K562 (cell line): ENCODE data around the gene AGRP. TPM values are rescaled to one million over a fixed set of nuclear protein-coding genes. Genes with fewer than 3 reads are reported as not detected.

Experiments
- ARID1B ChIP-seq: fragments of 450-650 bp; IDR thresholded peaks from 2 replicates; pipeline ENCODE4 v1.6.1; 2016; ENCODE audit warnings: antibody characterized with exemption, mild to moderate bottlenecking, inconsistent platforms
- FOXA3 ChIP-seq, 2 experiments: fragments of 450-650 bp in 1 of 2; sonication (generic) in 1 of 2; formaldehyde crosslinking; IDR thresholded peaks in 1 of 2; conservative IDR thresholded peaks in 1 of 2; 2 replicates each; pipeline versions ENCODE4 v1.4.0 to v1.8.0; 2020 to 2022; ENCODE audit warnings: mild to moderate bottlenecking in 2 of 2, missing genetic modification reagents in 1 of 2
- HMGN3 ChIP-seq: IDR thresholded peaks from 2 replicates; pipeline ENCODE4 v1.6.1; 2011; ENCODE audit warnings: borderline replicate concordance, low read depth, mild to moderate bottlenecking, mixed read lengths, low read length; ENCODE audit not compliant: insufficient read length; ENCODE audit errors: extremely low read depth
- MEIS2 ChIP-seq: fragments of 450-650 bp; IDR thresholded peaks from 2 replicates; pipeline ENCODE4 v1.6.1; 2014; ENCODE audit warnings: mild to moderate bottlenecking; ENCODE audit not compliant: partially characterized antibody
- NRF1 ChIP-seq, 2 experiments: fragments of 450-650 bp; IDR thresholded peaks in 1 of 2; conservative IDR thresholded peaks in 1 of 2; 2 replicates each; pipeline ENCODE4 v1.6.1; 2014; ENCODE audit warnings: mild to moderate bottlenecking in 2 of 2
- SIN3A ChIP-seq, 2 experiments: fragments of 150-350 bp in 1 of 2; IDR thresholded peaks; 2 replicates each; pipeline ENCODE4 v1.6.1; 2011 to 2016; ENCODE audit warnings: borderline replicate concordance in 2 of 2, low read depth in 2 of 2, low read length in 2 of 2, mild to moderate bottlenecking in 2 of 2, moderate library complexity in 2 of 2; ENCODE audit not compliant: control insufficient read depth in 1 of 2
- TBL1XR1 ChIP-seq, 2 experiments: IDR thresholded peaks; 2 replicates each; pipeline ENCODE4 v1.6.1; 2012; ENCODE audit warnings: improper control_type of control experiment in 2 of 2, low read length in 2 of 2, mild to moderate bottlenecking in 1 of 2
- ZBTB7A ChIP-seq: IDR thresholded peaks from 2 replicates; pipeline ENCODE4 v1.6.1; 2011; ENCODE audit warnings: low read depth, mild to moderate bottlenecking, low read length, moderate library complexity, borderline replicate concordance; ENCODE audit not compliant: control insufficient read depth
- ZNF174 ChIP-seq: fragments of 250-450 bp; sonication (Bioruptor Pico); IDR thresholded peaks from 2 replicates; pipeline ENCODE4 v1.4.0; 2020; ENCODE audit warnings: mild to moderate bottlenecking
- ZNF699 ChIP-seq: fragments of 250-450 bp; sonication (Bioruptor Pico); IDR thresholded peaks from 2 replicates; pipeline ENCODE4 v1.8.0; 2021; ENCODE audit warnings: mild to moderate bottlenecking, moderate library complexity; ENCODE audit not compliant: insufficient replicate concordance
- polyA plus RNA-seq, 8 experiments: library from polyadenylated mRNA; depleted of rRNA in 4 of 8; stranded (reverse) in 5 of 8; unstranded in 3 of 8; fragments of >200 nt; fragmentation: Nextera tagmentation in 2 of 8; fragmentation: Illumina TruSeq in 1 of 8; extraction: Ambion mirVana in 2 of 8; extraction: Trizol in 1 of 8; gene quantifications; 2 replicates each; pipeline versions ENCODE4 v1.2.1 to v1.2.3, GENCODE V29; 2011 to 2014; ENCODE audit warnings: inconsistent platforms in 1 of 8, missing spikeins in 1 of 8
- total RNA-seq, 7 experiments: library from RNA; depleted of rRNA in 6 of 7; stranded (reverse); fragments of >200 nt in 6 of 7; fragmentation: Illumina TruSeq in 2 of 7; extraction: Trizol in 2 of 7; gene quantifications; 2 replicates each; pipeline versions ENCODE4 v1.2.1 to v1.2.3, GENCODE V29; 2011 to 2021; ENCODE audit warnings: low replicate concordance in 1 of 7
- TF ChIP-seq, protein P1 (sequence below), 2 experiments: IDR thresholded peaks in 1 of 2; conservative IDR thresholded peaks in 1 of 2; 2 replicates each; pipeline ENCODE4 v1.6.1; 2016; ENCODE audit warnings: low read depth in 2 of 2, mild to moderate bottlenecking in 1 of 2, missing compliant biosample characterization in 1 of 2, missing genetic modification characterization in 1 of 2, moderate library complexity in 1 of 2
- TF ChIP-seq, protein P2 (sequence below): sonication (generic); formaldehyde crosslinking; IDR thresholded peaks from 2 replicates; pipeline ENCODE4 v1.8.1; 2023; ENCODE audit warnings: mild to moderate bottlenecking, missing genetic modification reagents

AGRP gene
- total and polyA plus RNA-seq, 9 of the 15 experiments (the other 6 are each of a cell fraction or from before 2014, with no cell fraction given), result not detected

DNA sequence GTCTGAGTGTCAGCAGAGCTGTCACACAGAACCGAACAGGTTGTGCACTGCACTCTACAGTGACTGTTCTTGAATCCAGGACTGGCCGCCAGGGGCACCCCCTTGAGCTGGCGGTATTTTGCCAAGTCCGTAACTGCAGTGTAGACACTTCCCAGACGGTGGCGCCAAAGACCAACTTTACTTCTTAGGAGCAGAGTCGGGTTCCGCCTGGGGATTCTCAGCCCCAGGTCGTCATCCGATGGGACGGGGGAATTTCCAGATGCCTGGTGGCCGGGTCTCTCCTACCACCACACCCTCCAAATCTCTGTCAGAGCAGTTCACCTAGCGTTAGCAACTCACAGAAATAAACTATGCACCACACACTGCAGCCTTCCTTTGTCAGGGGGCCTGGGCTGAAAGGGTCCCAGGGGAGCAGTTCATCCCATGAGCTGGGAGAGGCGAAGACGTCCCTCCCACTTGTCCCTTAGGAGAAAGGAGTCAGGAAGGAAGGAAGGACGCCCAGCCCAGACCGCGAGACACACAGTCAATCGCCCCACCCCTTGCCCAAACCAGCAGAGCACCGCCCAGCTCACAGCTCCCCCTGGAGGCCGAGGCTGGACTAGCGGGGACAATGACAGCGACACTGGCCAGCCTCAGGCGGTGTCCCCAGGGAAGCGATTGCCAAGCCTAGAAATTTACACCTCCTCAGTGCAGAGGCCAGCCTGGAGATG is 37.9 kb upstream of the AGRP start (continued):
- TF ChIP-seq FOXA3 (CRISPR knock-in tag; conservative IDR thresholded peaks at IDR 0.05 in 1 of 2, IDR thresholded peaks at IDR 0.05 in 1 of 2) (no peak), NRF1 (conservative IDR thresholded peaks at IDR 0.05 in 1 of 2, IDR thresholded peaks at IDR 0.05 in 1 of 2) (peak; percentile 26 to 54; a peak in 2 of 4 replicates), ARID1B (peak; percentile 40; the same call in 1 of the 2 replicates), TBL1XR1 (IDR thresholded peaks at IDR 0.05; ENCODE audit: low read length in 2 of 2) (peak; percentile 66 to 72; a peak in 1 of 4 replicates), ZBTB7A (peak; percentile 14; the same call in 1 of the 2 replicates), ZNF174 (CRISPR knock-in tag) (0 out of 2 replicates have a peak, but pooled peaks have one; percentile 38), ZNF699 (CRISPR knock-in tag) (no peak), MEIS2 (no peak), SIN3A (IDR thresholded peaks at IDR 0.05; ENCODE audit: borderline replicate concordance in 2 of 2, control insufficient read depth in 1 of 2, low read depth in 2 of 2, low read length in 2 of 2) (peak in 1 of 2 experiments; percentile 58; a peak in 1 of 4 replicates), HMGN3 (peak; percentile 32)
- TF ChIP-seq, protein P1, sequence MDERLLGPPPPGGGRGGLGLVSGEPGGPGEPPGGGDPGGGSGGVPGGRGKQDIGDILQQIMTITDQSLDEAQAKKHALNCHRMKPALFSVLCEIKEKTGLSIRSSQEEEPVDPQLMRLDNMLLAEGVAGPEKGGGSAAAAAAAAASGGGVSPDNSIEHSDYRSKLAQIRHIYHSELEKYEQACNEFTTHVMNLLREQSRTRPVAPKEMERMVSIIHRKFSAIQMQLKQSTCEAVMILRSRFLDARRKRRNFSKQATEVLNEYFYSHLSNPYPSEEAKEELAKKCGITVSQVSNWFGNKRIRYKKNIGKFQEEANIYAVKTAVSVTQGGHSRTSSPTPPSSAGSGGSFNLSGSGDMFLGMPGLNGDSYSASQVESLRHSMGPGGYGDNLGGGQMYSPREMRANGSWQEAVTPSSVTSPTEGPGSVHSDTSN (CRISPR knock-in tag; IDR thresholded peaks at IDR 0.05; ENCODE audit: low read depth), result no peak
- TF ChIP-seq, protein P1 (tag; conservative IDR thresholded peaks at IDR 0.05; ENCODE audit: low read depth), result 0 out of 2 replicates have a peak, but pooled peaks have one; percentile 3
- TF ChIP-seq, protein P2, sequence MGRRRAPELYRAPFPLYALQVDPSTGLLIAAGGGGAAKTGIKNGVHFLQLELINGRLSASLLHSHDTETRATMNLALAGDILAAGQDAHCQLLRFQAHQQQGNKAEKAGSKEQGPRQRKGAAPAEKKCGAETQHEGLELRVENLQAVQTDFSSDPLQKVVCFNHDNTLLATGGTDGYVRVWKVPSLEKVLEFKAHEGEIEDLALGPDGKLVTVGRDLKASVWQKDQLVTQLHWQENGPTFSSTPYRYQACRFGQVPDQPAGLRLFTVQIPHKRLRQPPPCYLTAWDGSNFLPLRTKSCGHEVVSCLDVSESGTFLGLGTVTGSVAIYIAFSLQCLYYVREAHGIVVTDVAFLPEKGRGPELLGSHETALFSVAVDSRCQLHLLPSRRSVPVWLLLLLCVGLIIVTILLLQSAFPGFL (CRISPR knock-in tag), result peak; percentile 49
